ENCODE measurements around the gene CEACAM1.
"Not testable (repeated sequence)": the region's sequence is repeated elsewhere in the genome, so short reads cannot be mapped to it uniquely, and the experiment has no call there.

The CEACAM1 gene

GRCh38 chr19:42528354-42529247 lies at the start of gene CEACAM1:
CEACAM1 (minus strand) TSS chr19:42528481; CDS start chr19:42528374, 107 bp downstream.
- peak in 1 of 4 experiments; percentile 36 for DNase-seq (ENCODE audit: low read depth in 4 of 4, low spot score in 1 of 4)

GRCh38 chr19:42577016-42577415 lies 48.7 kb upstream of the CEACAM1 start:
- no peak for DNase-seq (ENCODE audit: low read depth in 4 of 4, low spot score in 1 of 4)

- DNase-seq (ENCODE audit: low read depth in 4 of 4, low spot score in 1 of 4) = no peak
Observed at GRCh38 chr19:42576241-42576640, 48.0 kb upstream of the CEACAM1 start.

- DNase-seq (ENCODE audit: low read depth in 4 of 4, low spot score in 1 of 4) = no peak
Observed at GRCh38 chr19:42573642-42574041, 45.4 kb upstream of the CEACAM1 start.

GRCh38 chr19:42571116-42571515 lies 42.8 kb upstream of the CEACAM1 start:
- DNase-seq (ENCODE audit: low read depth in 4 of 4, low spot score in 1 of 4) = no peak

GRCh38 chr19:42569193-42569592 lies 40.9 kb upstream of the CEACAM1 start:
- no peak for DNase-seq (ENCODE audit: low read depth in 4 of 4, low spot score in 1 of 4)

- DNase-seq (ENCODE audit: low read depth in 4 of 4, low spot score in 1 of 4) = no peak
Observed at GRCh38 chr19:42568006-42568405, 39.7 kb upstream of the CEACAM1 start.

- DNase-seq (ENCODE audit: low read depth in 4 of 4, low spot score in 1 of 4) = no peak
Observed at GRCh38 chr19:42567567-42567966, 39.3 kb upstream of the CEACAM1 start.

- DNase-seq (ENCODE audit: low read depth in 4 of 4, low spot score in 1 of 4) = peak in 2 of 4 experiments; percentile 1 to 9
Observed at GRCh38 chr19:42563352-42564210, 35.3 kb upstream of the CEACAM1 start.

- DNase-seq (ENCODE audit: low read depth in 4 of 4, low spot score in 1 of 4) = no peak
Observed at GRCh38 chr19:42561512-42561911, 33.2 kb upstream of the CEACAM1 start.

GRCh38 chr19:42560731-42561130 lies 32.5 kb upstream of the CEACAM1 start:
- no peak for DNase-seq (ENCODE audit: low read depth in 4 of 4, low spot score in 1 of 4)

- DNase-seq (ENCODE audit: low read depth in 4 of 4, low spot score in 1 of 4) = no peak
Observed at GRCh38 chr19:42558450-42559150, 30.3 kb upstream of the CEACAM1 start.

- DNase-seq (ENCODE audit: low read depth in 4 of 4, low spot score in 1 of 4) = not testable (repeated sequence)
Observed at GRCh38 chr19:42557386-42557871, 29.1 kb upstream of the CEACAM1 start.

- no peak for DNase-seq (ENCODE audit: low read depth in 4 of 4, low spot score in 1 of 4)
Observed at GRCh38 chr19:42555801-42556200, 27.5 kb upstream of the CEACAM1 start.

- DNase-seq (ENCODE audit: low read depth in 4 of 4, low spot score in 1 of 4) = no peak
Observed at GRCh38 chr19:42555317-42555716, 27.0 kb upstream of the CEACAM1 start.

- DNase-seq (ENCODE audit: low read depth in 4 of 4, low spot score in 1 of 4) = no peak
Observed at GRCh38 chr19:42554046-42554575, 25.8 kb upstream of the CEACAM1 start.

GRCh38 chr19:42553292-42554045 lies 25.2 kb upstream of the CEACAM1 start:
- DNase-seq (ENCODE audit: low read depth in 4 of 4, low spot score in 1 of 4) = no peak

GRCh38 chr19:42552086-42553065 lies 24.1 kb upstream of the CEACAM1 start:
- DNase-seq (ENCODE audit: low read depth in 4 of 4, low spot score in 1 of 4) = no peak

- not testable (repeated sequence) for DNase-seq (ENCODE audit: low read depth in 4 of 4, low spot score in 1 of 4)
Observed at GRCh38 chr19:42550521-42550920, 22.2 kb upstream of the CEACAM1 start.
